VCaP (cell line): ENCODE results near the gene TICAM1.
"Not testable (repeated sequence)": the region's sequence is repeated elsewhere in the genome, so short reads cannot be mapped to it uniquely, and the experiment has no call there.

Experiments
- H3K27ac ChIP-seq: fragments of 450-650 bp; 2 replicates; pipeline ENCODE4 v1.5.1; 2017
- TF ChIP-seq, protein P1 (sequence below): fragments of 450-650 bp; conservative IDR thresholded peaks from 2 replicates; pipeline ENCODE4 v1.5.1; 2017; ENCODE audit warnings: mild to moderate bottlenecking, moderate library complexity

The TICAM1 gene

DNA sequence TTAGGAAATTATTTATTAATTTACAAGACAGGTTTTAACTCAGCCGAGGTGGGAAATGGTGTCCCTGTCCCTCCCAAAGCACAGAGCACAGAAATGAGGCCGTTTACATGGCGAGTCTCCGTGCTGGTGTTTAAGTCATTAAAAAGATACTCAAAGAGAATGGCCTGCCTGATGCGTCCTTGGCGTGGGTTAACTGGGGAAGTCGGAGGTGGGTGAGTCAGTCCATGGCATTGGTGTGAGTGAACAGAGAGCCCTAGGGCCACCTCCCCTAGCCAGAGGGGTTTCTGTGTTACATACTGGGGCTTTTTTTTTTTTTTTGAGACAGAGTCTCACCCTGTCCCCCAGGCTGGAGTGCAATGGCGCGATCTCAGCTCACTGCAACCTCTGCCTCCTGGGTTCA lies 36.1 kb downstream of the TICAM1 start:
- TF ChIP-seq, protein P1, sequence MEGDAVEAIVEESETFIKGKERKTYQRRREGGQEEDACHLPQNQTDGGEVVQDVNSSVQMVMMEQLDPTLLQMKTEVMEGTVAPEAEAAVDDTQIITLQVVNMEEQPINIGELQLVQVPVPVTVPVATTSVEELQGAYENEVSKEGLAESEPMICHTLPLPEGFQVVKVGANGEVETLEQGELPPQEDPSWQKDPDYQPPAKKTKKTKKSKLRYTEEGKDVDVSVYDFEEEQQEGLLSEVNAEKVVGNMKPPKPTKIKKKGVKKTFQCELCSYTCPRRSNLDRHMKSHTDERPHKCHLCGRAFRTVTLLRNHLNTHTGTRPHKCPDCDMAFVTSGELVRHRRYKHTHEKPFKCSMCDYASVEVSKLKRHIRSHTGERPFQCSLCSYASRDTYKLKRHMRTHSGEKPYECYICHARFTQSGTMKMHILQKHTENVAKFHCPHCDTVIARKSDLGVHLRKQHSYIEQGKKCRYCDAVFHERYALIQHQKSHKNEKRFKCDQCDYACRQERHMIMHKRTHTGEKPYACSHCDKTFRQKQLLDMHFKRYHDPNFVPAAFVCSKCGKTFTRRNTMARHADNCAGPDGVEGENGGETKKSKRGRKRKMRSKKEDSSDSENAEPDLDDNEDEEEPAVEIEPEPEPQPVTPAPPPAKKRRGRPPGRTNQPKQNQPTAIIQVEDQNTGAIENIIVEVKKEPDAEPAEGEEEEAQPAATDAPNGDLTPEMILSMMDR = no peak

DNA sequence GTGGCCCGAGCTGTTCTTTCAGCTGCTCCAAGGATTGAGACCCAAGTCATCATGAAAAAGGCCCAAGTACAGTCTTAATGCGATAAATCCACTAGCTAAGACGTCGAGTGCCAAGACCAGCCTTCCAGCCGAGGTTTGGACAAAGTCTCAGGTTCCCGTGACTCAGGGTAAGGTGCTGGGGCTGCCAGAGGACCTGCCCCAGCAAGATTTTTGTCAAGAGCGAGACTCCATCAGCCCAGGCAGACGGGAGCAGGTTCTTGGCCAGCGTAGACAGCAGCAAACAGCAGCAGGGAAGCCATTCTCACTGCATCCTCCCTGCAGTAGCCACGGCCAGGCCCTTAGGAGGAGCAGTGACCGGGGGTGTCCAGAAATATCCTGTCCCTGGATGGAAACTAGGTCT lies 36.5 kb downstream of the TICAM1 start:
- TF ChIP-seq, protein P1 = no peak
- H3K27ac ChIP-seq = no peak overlapping the region

More for the DNA sequence above, 36.1 kb downstream of the TICAM1 start:
- no peak overlapping the region for H3K27ac ChIP-seq

DNA sequence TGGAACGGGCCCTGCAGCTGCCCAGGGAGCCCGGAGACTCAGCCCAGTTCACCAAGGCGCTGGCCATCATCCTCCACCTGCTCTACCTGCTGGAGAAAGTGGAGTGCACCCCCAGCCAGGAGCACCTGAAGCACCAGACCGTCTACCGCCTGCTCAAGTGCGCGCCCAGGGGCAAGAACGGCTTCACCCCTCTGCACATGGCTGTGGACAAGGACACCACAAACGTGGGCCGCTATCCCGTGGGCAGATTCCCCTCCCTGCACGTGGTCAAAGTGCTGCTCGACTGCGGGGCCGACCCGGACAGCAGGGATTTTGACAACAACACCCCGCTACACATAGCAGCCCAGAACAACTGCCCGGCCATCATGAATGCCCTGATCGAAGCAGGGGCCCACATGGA lies 38.2 kb downstream of the TICAM1 start:
- H3K27ac ChIP-seq = not testable (repeated sequence)

DNA sequence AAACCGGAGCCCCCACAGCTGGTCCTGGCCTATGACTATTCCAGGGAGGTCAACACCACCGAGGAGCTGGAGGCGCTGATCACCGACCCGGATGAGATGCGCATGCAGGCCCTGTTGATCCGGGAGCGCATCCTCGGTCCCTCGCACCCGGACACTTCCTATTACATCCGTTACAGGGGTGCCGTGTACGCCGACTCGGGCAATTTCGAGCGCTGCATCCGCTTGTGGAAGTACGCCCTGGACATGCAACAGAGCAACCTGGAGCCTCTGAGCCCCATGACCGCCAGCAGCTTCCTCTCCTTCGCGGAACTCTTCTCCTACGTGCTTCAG lies 38.7 kb downstream of the TICAM1 start:
- not testable (repeated sequence) for H3K27ac ChIP-seq

DNA sequence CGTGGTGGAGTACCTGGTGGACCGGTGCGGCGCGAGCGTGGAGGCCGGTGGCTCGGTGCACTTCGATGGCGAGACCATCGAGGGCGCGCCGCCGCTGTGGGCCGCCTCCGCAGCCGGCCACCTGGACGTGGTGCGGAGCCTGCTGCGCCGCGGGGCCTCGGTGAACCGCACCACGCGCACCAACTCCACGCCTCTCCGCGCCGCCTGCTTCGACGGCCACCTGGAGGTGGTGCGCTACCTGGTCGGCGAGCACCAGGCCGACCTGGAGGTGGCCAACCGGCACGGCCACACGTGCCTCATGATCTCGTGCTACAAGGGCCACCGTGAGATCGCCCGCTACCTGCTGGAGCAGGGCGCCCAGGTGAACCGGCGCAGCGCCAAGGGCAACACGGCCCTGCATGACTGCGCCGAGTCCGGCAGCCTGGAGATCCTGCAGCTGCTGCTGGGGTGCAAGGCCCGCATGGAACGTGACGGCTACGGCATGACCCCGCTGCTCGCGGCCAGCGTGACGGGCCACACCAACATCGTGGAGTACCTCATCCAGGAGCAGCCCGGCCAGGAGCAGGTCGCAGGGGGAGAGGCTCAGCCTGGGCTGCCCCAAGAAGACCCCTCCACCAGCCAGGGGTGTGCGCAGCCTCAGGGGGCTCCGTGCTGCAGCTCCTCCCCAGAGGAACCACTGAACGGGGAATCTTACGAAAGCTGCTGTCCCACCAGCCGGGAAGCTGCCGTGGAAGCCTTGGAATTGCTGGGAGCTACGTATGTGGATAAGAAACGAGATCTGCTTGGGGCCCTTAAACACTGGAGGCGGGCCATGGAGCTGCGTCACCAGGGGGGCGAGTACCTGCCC lies 39.3 kb downstream of the TICAM1 start:
- peak overlapping the region; percentile 76 for H3K27ac ChIP-seq

DNA sequence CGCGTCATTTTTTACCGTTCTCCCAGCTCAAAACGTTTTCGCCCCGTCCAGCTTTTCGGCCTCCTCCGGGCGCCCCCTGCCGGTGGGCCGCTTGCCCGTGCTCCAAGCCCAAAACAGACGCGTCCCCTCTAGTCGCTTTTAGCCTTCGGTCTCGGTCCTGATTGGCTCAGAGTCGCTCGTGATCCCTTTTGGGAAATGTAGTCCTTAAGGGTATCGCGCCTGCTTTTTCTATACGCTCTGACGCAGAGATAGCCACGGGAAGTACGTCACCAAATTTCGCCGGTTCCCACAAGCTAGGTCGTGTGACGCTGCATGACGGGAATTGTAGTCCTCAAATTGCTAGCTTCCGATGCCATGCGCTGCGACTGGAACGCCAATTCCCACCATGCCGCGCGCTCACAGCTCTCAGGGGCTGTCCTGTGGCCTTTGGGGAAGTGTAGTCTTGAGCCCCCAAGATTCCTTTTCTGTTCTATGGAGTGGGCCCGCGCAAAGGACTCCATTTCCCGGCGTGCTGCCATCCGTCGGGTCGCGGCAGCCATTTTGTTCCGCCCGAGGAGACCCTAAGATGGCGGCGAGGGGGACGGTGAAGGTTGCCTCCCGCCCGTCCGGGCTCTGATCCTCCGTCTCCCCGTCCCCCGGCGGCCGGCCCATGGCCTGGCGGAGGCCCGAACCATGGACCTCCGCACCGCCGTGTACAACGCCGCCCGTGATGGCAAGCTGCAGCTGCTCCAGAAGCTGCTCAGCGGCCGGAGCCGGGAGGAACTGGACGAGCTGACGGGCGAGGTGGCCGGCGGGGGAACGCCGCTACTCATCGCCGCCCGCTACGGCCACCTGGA lies 40.1 kb downstream of the TICAM1 start, which contains the start of gene FEM1A:
Gene FEM1A (plus strand): TSS at position 552 of the 836 bp plus-strand sequence. CDS start 121 bp downstream, at position 673.
- TF ChIP-seq, protein P1 = peak; percentile 94
- H3K27ac ChIP-seq = peak within 1 kb of the TSS; percentile 76

DNA sequence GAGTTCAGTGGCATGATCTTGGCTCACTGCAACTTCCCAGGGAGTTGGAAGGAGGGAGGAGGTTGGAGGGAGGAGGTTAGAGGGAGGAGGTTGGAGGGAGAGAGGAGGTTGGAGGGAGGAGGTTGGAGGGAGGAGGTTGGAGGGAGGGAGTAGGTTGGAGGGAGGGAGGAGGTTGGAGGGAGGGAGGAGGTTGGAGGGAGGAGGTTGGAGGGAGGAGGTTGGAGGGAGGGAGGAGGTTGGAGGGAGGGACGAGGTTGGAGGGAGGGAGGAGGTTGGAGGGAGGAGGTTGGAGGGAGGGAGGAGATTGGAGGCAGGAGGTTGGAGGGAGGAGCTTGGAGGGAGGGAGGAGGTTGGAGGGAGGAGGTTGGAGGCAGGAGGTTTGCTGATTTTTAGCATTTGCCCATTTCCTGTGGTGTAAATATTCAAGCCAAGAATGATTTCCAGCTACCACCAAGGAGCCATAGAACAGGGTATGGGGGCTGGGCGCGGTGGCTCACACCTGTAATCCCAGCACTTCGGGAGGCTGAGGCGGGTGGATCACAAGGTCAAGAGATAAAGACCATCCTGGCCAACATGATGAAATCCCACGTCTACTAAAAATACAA lies 45.0 kb downstream of the TICAM1 start:
- not testable (repeated sequence) for H3K27ac ChIP-seq

DNA sequence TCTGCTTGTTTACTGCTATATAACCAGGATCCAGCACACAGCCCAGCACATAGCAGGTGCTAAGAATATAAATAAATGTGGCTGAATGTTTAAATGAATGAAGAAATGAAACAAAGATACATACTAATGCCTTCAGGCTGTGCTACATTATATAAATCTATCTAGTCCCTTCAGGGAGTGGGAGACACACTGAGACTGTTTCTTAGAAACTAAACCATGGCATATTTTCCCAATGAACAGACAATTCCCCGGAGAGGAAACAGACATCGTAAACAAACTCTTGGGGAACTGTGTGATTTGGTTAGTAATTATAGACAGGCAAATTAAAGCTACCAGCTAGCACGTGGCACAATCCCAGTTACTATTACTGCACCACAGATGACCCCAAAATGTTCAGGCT lies 49.7 kb downstream of the TICAM1 start:
- H3K27ac ChIP-seq = no peak overlapping the region
- TF ChIP-seq, protein P1 = no peak

DNA sequence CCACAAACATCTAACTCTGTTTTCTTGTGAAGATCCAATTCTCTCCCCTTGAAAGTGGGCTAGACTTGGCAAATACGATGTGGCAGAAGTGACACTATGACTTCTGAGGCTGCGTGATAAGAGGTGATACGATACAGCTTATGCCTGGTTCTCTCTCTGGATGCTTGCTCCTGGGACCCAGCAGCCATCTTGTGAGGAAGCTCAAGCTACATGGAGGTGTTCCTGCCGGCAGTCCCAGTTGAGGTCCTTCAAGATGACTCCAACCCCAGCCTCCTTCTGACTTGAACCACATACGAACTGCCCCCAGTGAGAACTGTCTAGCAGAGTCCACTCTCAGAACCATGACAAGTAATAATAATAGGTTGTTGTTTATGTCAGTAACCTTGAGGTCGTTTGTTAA lies 50.7 kb downstream of the TICAM1 start:
- TF ChIP-seq, protein P1 = no peak

DNA sequence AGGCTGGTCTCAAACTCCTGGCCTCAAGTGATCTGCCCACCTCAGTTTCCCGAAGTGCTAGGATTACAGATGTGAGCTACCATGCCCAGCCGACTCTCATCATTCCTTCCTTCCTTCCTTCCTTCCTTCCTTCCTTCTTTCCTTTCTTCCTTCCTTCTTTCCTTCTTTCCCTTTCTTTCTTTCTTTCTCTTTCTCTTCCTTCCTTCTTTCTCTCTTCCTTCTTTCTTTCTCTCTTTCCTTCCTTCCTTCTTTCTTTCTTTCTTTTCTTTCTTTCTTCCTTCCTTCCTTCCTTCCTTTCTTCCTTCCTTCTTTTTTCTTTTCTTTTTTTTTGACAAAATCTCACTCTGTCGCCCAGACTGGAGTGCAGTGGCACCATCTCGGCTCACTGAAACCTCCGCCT lies 53.4 kb downstream of the TICAM1 start:
- not testable (repeated sequence) for H3K27ac ChIP-seq

More for the DNA sequence above, 50.7 kb downstream of the TICAM1 start:
- no peak overlapping the region for H3K27ac ChIP-seq
